Caco-2 (cell line): ENCODE data around the gene ZNF718. TPM values are rescaled to one million over a fixed set of nuclear protein-coding genes. Genes with fewer than 3 reads are reported as not detected.
A peak's percentile ranks its signal among the peaks of the same experiment; 100 is the strongest.
"Not testable (repeated sequence)": the region's sequence is repeated elsewhere in the genome, so short reads cannot be mapped to it uniquely, and the experiment has no call there.

Source experiments
- Bru-seq: library from RNA; stranded (reverse); fragments of 400-500 nt; gene quantifications from one replicate; lab custom pipeline; 2021; lab: Mats Ljungman, UMichigan
- BruChase-seq, 2 experiments: library from RNA; stranded (reverse); fragments of 400-500 nt; gene quantifications; one replicate each; lab custom pipeline; 2021; lab: Mats Ljungman, UMichigan
- BruUV-seq: library from RNA; stranded (reverse); fragments of 400-500 nt; replicated peaks from 2 replicates; lab custom pipeline; 2021; lab: Mats Ljungman, UMichigan
- CTCF ChIA-PET: fragments of 300-600 bp; sonication (Branson Sonifier 250); formaldehyde crosslinking; loops from one replicate; lab custom pipeline; 2022; ENCODE audit warnings: antibody characterized with exemption; lab: Charles Lee
- POLR2A ChIA-PET: fragments of 300-600 bp; sonication (Branson Sonifier 250); formaldehyde crosslinking; loops from one replicate; lab custom pipeline; 2022; ENCODE audit warnings: antibody characterized with exemption; lab: Charles Lee
- DNase-seq, 2 experiments: peaks; one replicate each; pipeline versions ENCODE4 v3.0.0 to v3.0.0-alpha.2; 2020 to 2022
- H3K27me3 ChIP-seq: replicated peaks from 2 replicates; pipeline ENCODE4 v1.6.0; 2011; ENCODE audit warnings: low read length; ENCODE audit not compliant: control insufficient read depth, insufficient read depth
- H3K36me3 ChIP-seq: 2 replicates; pipeline ENCODE4 v1.5.1; 2011; ENCODE audit warnings: low read length; ENCODE audit not compliant: control insufficient read depth, insufficient read depth
- H3K4me1 ChIP-seq: fragments of 250-450 bp; sonication (Bioruptor Pico); 2 replicates; pipeline ENCODE4 v1.5.1; 2020; ENCODE audit warnings: mild to moderate bottlenecking
- H3K4me3 ChIP-seq: 2 replicates; pipeline ENCODE4 v1.5.1; 2011; ENCODE audit warnings: low read depth, mild to moderate bottlenecking, control low read depth, low read length
- H3K9me3 ChIP-seq: fragments of 250-450 bp; sonication (Bioruptor Pico); 2 replicates; pipeline ENCODE4 v1.5.1; 2020; ENCODE audit warnings: mild to moderate bottlenecking, moderate library complexity
- H3K27ac Mint-ChIP-seq: one replicate; pipeline ENCODE4 v1.8.0; 2022; ENCODE audit warnings: mixed read lengths; ENCODE audit not compliant: unreplicated experiment
- H3K27me3 Mint-ChIP-seq: one replicate; pipeline ENCODE4 v1.8.0; 2022; ENCODE audit warnings: mixed read lengths; ENCODE audit not compliant: insufficient read depth, unreplicated experiment
- H3K36me3 Mint-ChIP-seq: one replicate; pipeline ENCODE4 v1.8.0; 2022; ENCODE audit warnings: mild to moderate bottlenecking, mixed read lengths; ENCODE audit not compliant: insufficient read depth, unreplicated experiment
- H3K4me1 Mint-ChIP-seq: one replicate; pipeline ENCODE4 v1.8.0; 2022; ENCODE audit warnings: low read depth, mixed read lengths; ENCODE audit not compliant: unreplicated experiment
- H3K4me3 Mint-ChIP-seq: one replicate; pipeline ENCODE4 v1.8.0; 2022; ENCODE audit warnings: mild to moderate bottlenecking, moderate library complexity, mixed read lengths; ENCODE audit not compliant: unreplicated experiment
- H3K9me3 Mint-ChIP-seq: one replicate; pipeline ENCODE4 v1.8.0; 2022; ENCODE audit warnings: mixed read lengths; ENCODE audit not compliant: unreplicated experiment
- CTCF ChIP-seq, 2 experiments: fragments of 200-600 bp in 1 of 2; IDR thresholded peaks; 1 replicate in 1 of 2; 2 replicates in 1 of 2; pipeline versions ENCODE4 v1.5.1 to v1.8.0; 2011 to 2022; ENCODE audit warnings: antibody characterized with exemption in 1 of 2, control low read depth in 1 of 2, inconsistent platforms in 1 of 2, low read depth in 1 of 2, low read length in 1 of 2, mild to moderate bottlenecking in 1 of 2, moderate library complexity in 1 of 2; ENCODE audit not compliant: insufficient read depth in 1 of 2, severe bottlenecking in 1 of 2, unreplicated experiment in 1 of 2
- intact Hi-C: fragments of 100-400 bp; cut with micrococcal nuclease; formaldehyde crosslinking; loops from one replicate; pipeline ENCODE4 v1.10.0; 2022; ENCODE audit not compliant: unreplicated experiment
- long read RNA-seq: library from polyadenylated mRNA; stranded (forward); transcript quantifications from one replicate; pipeline ENCODE4 v2.0.0, GENCODE V29; 2022
- total RNA-seq: library from RNA; stranded (reverse); gene quantifications from 2 replicates; pipeline ENCODE4 v1.2.3, GENCODE V29; 2022

ZNF718 gene
- total RNA-seq = 13.0 and 13.2 TPM in 2 replicates
- percentile 91 among the genes with signal in this experiment for Bru-seq, nascent RNA
- BruChase-seq, experiment 1, labeled RNA remaining after a 2-hour chase = percentile 94 among the genes with signal in this experiment
- BruChase-seq, experiment 2, labeled RNA remaining after a 6-hour chase = percentile 86 among the genes with signal in this experiment
- long read RNA-seq, partial matches to known transcripts = 5 of 26 reads
- long read RNA-seq, other reads (novel, unspliced or antisense) = 17 of 26 reads

DNA sequence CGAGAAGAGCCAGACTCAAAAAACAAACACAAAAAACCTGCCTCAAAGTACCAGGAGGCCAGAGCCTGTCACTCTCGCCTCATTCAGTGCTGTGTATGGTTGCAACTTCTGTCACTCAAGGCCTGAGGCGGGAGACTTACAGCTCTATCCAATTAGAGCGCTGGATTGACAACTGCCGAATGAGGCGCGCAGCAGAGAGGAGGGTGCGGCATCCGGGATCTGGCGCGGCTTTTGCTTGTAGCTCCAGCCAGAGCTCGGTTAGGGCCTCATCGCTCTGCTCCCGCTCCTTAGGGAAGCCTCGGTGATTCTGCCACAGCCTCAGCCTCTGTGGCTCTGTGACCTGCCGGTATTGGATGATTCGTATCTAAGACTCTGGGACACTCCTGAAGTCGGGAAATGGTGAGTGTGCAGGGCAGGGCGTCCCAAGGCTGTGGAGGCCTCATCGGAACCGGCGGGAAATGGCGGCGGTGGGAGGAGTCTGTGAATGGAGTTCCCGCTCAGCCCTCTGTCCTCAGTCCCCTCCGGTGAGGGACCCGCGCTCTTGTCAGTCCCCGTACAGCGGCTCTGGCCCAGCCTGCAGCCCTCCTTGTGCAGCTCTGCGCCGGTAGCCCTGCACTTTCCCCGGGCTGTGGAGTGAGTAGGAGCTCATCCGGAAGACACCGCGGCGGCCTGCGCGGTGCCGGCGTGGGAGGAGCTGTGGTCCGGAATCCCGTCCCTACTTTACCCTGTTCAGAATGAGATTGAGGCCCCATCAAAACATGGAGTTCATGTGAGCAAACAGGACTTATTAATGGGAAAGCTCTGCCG lies at the start of gene ZNF718:
Gene ZNF718 (plus strand): TSS at position 227 of the 807 bp plus-strand sequence. CDS start 170 bp downstream, at position 397.
- POLR2A ChIA-PET = interaction anchor here (0.5 to 1.1 kb wide), 3 partner anchors 214 to 498 kb away, joined by 3 to 4 read pairs (median 3); no protein-coding TSS in a partner anchor
- TSS peak; percentile 35 for BruUV-seq
- CTCF ChIA-PET = no interaction called here
- H3K27ac Mint-ChIP-seq = peak within 1 kb of the TSS; percentile 100
- Histone ChIP-seq H3K36me3 (peaks cover 9% of the 10 kb centered on the region), H3K27me3 (no peaks in the 10 kb centered on the region), H3K4me3 (peak within 1 kb of the TSS; percentile 79), H3K9me3 (peaks cover 25% of the 10 kb centered on the region), H3K4me1 (0 out of 2 replicates have a peak, but pooled peaks cover 4% of the 10 kb centered on the region)
- peak; percentile 94 to 96 for DNase-seq
- H3K27me3 Mint-ChIP-seq = no peaks in the 10 kb centered on the region
- intact Hi-C loops = loop anchor here (1.0 kb wide), 1 partner anchor 213 kb away; the partner anchor contains the start of gene ZNF141
- peaks cover 53% of the 10 kb centered on the region for H3K36me3 Mint-ChIP-seq
- H3K4me3 Mint-ChIP-seq = peak within 1 kb of the TSS; percentile 99
- no peak for TF ChIP-seq CTCF (IDR thresholded peaks at IDR 0.05; ENCODE audit: insufficient read depth in 1 of 2, low read depth in 1 of 2, low read length in 1 of 2, severe bottlenecking in 1 of 2, unreplicated experiment in 1 of 2)
- no peaks in the 10 kb centered on the region for H3K4me1 Mint-ChIP-seq
- H3K9me3 Mint-ChIP-seq = peaks cover 4% of the 10 kb centered on the region

GRCh38 chr4:85951-86350 lies 38.4 kb upstream of the ZNF718 start:
- Mint-ChIP-seq H3K27ac (no peak overlapping the region), H3K9me3 (peaks cover 45% of the 10 kb centered on the region), H3K36me3 (peaks cover 67% of the 10 kb centered on the region), H3K4me1 (no peaks in the 10 kb centered on the region), H3K27me3 (no peaks in the 10 kb centered on the region), H3K4me3 (no peak overlapping the region)
- Histone ChIP-seq H3K4me3 (no peak overlapping the region), H3K9me3 (peaks cover 64% of the 10 kb centered on the region), H3K27me3 (no peaks in the 10 kb centered on the region), H3K4me1 (no peaks in the 10 kb centered on the region), H3K36me3 (no peaks in the 10 kb centered on the region; the same call in 1 of the 2 replicates)
- no peak for TF ChIP-seq CTCF (IDR thresholded peaks at IDR 0.05; ENCODE audit: insufficient read depth in 1 of 2, low read depth in 1 of 2, low read length in 1 of 2, severe bottlenecking in 1 of 2, unreplicated experiment in 1 of 2)
- POLR2A ChIA-PET = no interaction called here
- no TSS peak for BruUV-seq
- CTCF ChIA-PET = no interaction called here
- intact Hi-C loops = no loop called here
- no peak for DNase-seq

- H3K27ac Mint-ChIP-seq, H3K4me1 ChIP-seq, POLR2A ChIA-PET, H3K27me3 ChIP-seq, H3K27me3 Mint-ChIP-seq, H3K4me3 ChIP-seq, intact Hi-C loops, CTCF ChIA-PET, H3K4me1 Mint-ChIP-seq, H3K36me3 ChIP-seq, DNase-seq, H3K4me3 Mint-ChIP-seq: not testable (repeated sequence)
- peaks cover 45% of the 10 kb centered on the region for H3K9me3 Mint-ChIP-seq
- TSS peak; percentile 9 for BruUV-seq
- H3K36me3 Mint-ChIP-seq = peaks cover 68% of the 10 kb centered on the region
- peaks cover 63% of the 10 kb centered on the region for H3K9me3 ChIP-seq
These were observed 37.6 kb upstream of the ZNF718 start for GRCh38 chr4:86559-87324.
